Stimulated activated CD8-positive, alpha-beta memory T cell treated with anti-CD3 and anti-CD28 coated beads, Interleukin-12 subunit alpha, Interleukin-12 subunit beta, amount 100 ng/mL, for 4 hours (primary cell): ENCODE measurements around the gene WDPCP.
"Not testable (repeated sequence)": the region's sequence is repeated elsewhere in the genome, so short reads cannot be mapped to it uniquely, and the experiment has no call there.

Experiments
- DNase-seq: peaks from one replicate; pipeline ENCODE4 v3.0.0-alpha.2; 2020; ENCODE audit warnings: low read depth

Gene WDPCP

DNA sequence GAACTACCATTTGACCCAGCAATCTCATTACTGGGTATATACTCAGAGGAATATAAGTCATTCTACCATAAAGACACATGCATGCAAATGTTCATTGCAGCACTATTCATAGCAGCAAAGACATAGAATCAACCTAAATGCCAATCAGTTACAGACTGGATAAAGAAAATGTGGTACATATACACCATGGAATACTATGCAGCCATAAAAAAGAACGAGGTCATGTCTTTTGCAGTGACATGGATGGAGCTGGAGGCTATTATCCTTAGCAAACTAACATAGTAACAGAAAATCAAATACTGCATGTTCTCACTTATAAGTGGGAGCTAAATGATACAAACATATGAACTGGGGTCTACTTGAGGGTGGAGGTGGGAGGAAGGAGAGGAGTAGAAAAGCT lies 230.6 kb downstream of the WDPCP start:
- DNase-seq: not testable (repeated sequence)

DNA sequence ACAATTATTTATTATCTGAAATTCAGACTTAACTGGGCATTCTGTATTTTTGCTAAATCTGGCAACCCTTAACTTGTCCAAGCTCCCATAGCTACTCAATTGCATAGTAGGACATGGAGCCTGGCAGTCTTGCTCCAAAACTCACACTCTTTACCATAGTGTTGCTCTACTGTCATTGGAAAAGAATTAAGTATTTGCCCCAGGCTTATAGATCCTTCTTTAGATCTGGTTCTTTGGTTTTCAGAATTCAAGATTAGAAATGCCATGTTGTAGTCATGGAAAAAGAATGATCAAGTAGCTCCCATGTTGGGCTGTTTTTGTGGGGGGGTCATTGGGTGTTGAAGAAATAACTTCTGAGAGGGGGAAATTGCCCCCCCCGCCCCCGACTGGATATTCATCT lies 240.9 kb downstream of the WDPCP start:
- DNase-seq: no peak

DNA sequence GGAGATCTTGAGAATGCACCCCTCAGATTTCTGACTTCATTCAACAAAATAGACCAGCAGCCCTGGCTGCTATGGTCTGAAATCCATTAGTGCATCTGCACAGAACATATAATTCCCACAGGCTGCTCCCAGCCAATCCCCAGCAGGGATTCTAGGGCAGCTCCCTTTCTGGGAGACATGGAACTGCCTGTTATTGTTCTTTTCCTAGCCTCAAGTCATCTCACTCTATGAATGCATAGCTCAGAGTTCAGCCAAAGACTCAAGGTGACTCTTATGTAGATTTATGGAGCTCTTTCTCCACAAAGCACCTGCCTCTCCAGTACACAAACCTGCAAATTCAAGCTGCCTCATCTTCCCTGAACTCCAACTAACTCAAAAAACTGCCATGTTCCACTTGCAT lies 241.9 kb downstream of the WDPCP start:
- DNase-seq: no peak

DNA sequence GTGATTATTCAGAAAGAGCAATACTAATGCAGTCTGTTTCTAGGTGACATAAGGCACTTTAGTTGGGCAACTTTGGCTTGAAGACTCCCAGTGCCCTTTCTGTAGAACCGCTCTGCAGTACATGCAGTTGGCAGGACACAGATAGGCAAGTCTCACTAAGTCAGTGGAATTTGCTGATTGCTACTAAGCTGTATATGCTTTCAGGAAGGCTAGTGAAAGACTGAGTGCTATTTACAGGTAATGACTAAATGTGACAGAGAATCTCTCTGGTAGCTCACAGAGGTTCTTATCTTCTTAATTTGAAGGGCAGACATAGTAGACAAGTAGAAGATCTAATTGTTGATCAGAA lies 243.0 kb downstream of the WDPCP start:
- DNase-seq: no peak

DNA sequence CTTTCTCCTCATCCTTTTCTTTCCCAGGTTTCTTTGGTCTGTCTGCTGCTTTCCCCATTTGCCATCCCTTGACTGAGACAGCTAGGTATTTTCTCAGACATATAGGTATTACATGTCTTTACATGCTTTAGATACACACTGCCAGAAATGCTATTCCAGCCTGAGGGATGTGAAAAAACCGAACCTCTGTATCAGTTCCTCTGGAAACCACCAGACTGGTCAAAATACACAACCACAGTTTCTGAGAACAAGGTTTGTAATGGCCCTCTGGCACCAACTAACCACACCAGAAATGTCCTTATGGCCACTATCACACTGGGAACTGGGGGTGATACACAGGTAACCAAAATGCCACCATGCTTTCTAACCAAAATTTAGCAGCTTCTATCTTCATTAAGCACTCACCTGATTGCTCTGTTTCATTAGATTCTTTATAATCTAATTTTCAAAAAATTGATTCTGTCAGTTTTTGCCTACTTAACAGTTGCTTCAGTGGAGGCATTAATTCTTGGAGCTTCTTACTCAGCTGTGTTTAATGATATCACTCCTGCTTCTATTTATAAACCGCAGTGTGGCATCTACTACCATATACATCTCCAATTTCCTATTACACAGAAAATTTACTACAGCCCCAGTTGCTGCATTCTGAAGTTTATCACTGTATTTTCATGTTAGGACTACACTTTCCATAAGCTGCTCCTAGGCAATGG lies 243.5 kb downstream of the WDPCP start:
- no peak for DNase-seq

DNA sequence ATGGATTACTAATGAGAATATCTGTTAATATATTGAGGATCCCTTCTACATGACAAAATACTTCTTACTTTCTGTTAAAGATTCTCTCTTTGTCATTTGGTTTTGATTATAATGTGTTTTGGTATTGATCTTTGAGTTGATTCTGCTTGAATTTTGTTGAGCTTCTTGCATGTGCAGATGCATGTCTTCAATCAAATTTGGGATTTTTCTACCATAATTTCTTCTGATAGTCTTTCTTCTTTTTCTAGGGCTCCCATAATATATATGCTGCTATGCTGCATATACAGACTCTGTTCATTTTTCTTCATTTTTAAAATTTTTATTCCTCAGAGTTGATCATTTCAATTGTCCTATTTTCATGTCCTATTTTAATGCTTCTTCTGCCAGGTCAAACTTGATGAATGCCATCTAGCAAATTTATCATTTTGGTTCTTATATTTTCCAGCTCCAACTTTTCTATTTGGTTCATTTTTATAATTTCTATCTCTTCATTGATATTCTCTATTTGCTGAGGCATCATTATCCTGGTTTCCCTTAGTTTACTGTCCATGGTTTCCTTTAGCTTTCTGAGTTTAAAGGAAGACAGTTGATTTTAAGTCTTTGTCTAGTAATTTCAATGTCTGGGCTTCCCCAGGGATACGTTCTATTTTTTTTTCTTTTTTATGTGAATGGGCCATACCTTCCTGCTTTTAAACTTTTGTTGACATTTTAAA lies 244.7 kb downstream of the WDPCP start:
- no peak for DNase-seq

DNA sequence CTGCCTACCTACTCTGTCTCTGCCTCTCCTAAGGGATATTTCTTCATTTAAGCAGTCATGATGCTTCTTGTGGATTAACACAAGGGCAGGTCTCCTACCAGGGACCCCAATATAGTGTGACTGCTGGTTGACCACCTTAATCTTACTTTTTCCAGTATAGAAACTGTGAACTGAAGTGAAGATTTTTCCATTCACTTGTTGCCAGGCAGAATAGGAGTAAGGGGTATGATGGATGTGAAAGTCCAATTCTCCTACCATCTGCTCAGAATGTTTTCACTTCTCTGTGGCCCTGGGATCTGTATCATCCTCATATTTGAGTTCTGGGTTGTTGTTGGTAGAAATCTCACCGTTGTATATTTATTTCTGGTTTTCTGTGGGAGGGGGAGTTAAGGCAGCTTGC lies 247.8 kb downstream of the WDPCP start:
- DNase-seq: no peak

DNA sequence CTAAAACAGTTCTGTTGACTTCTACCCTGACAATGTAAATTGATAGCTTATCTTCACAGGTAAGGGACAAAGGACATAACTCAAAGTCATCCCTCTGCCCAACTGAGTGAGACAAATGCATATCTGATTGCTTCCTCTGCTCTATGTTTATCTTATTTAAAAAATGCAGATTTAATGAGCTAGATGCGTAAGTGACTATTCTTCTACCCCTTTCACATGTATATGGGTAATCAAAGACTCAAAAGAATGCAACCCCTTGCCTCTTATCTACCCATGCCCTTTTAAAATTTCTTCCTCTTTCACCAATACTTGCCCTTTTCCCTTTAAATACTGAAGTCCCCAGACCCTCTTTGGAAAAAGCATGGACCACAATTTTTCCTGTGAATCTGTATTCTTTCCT lies 253.4 kb downstream of the WDPCP start:
- DNase-seq: no peak

DNA sequence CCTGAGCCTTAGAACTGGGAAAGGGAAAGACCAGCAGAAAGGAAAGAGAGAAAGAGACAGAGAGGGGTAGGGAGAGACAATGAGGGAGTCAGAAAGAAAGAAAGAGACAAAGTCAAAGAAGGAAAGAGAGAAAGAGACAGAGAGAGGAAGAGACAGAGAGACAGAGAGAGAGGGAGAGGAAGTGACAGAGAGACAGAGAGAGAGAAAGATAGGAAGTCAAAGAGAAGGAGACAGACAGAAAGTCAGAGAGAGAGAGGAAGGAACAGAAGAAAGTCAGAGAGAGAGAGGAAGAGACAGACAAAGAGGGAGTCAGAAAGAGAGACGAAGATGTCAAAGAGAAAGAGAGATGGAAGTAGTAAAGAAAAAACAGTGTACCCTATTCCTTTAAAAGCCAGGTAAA lies 261.8 kb downstream of the WDPCP start:
- no peak for DNase-seq

DNA sequence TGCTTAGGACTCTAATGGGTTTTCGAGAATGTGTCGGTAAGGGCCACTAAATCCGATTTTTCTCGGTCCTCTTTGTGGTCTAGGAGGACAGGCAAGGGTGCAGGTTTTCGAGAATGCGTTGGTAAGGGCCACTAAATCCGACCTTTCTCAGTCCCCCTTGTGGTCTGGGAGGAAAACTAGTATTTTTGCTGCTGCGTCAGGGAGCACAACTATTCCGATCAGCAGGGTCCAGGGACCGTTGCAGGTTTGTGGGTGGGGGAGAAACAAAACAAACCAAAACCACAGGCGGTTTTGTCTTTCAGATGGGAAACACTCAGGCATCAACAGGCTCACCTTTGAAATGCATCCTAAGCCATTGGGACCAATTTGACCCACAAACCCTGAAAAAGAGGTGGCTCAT lies 264.6 kb downstream of the WDPCP start:
- not testable (repeated sequence) for DNase-seq

DNA sequence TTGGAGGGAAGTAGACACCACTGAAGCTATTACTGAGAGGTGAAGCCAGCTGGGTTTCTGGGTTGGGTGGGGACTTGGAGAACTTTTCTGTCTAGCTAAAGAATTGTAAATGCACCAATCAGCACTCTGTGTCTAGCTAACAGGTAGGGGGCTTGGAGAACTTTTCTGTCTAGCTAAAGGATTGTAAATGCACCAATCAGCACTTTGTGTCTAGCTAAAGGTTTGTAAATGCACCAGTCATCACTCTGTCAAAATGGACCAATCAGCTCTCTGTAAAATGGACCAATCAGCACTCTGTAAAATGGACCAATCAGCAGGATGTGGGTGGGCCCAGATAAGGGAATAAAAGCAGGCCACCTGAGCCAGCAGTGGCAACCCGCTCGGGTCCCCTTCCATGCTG lies 266.3 kb downstream of the WDPCP start:
- DNase-seq: not testable (repeated sequence)

DNA sequence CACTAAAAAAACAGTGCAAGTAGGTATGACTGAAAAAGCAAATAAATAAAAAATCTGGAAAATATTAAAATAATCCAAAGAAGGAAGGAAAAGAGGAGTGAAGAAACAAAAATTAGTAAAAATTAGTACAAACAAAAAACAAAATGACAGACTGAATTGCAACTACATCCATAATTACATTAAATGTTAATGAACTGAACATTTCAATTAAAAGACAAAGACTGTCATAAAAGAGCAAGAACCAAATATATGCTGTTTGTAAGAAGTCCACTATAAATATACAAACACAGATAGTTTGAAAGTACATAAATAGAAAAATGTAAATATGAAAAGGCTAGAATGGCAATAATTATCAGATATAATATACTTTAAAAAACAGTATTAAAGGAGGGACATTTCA lies 267.6 kb downstream of the WDPCP start:
- no peak for DNase-seq

DNA sequence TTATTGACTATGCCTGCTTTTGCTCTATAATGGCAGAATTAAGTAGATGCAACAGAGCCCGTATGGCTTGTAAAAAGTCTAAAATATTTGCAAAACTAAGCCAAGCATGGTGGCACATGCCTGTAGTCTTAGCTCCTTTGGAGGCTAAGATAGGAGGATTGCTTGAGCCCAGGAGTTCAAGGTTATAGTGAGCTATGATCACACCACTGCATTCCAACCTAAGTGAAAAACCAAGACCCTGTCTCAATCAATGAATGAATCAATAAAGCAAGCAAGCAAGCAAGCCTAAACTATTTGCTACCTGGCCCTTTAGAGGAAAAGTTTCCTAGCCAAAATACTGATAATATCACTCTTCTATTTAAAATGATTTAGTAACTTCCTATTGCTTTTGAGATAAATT lies 277.7 kb downstream of the WDPCP start:
- no peak for DNase-seq

DNA sequence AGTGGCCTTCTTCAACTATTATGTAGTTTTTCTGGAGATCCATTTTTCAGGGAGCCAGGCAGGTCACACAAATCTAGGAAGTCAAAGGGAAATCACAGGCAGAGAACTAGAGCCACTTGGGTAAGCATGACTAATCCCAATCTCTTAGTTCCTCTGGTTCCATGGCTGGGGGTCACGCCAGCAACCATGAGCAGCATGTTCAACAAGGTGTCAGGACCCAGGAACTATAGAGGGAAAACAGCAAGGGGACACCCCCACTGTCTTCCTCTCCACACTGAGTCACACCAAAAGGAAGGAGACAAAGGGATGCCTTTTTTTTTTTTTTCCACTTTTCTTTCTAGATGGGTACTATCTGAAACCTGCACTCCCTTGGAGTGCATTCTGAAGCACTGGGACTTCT lies 286.8 kb downstream of the WDPCP start:
- no peak for DNase-seq

DNA sequence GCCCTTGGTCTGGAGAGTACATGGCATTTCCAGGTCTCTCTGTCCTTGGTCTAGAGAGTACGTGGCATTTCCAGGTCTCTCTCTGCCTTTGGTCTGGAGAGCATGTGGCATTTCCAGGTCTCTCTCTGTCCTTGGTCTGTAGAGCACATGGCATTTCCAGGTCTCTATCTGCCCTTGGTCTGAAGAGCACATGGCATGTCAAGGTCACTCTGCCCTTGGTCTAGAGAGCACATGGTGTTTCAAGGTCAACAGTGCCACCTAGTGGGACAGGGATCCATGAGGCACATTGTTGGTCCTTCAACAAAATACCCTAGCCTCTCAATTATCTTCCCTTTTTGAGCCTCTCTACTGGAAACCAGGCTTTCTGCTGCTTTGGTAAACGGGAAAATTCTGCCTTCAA lies 287.4 kb downstream of the WDPCP start:
- no peak for DNase-seq

DNA sequence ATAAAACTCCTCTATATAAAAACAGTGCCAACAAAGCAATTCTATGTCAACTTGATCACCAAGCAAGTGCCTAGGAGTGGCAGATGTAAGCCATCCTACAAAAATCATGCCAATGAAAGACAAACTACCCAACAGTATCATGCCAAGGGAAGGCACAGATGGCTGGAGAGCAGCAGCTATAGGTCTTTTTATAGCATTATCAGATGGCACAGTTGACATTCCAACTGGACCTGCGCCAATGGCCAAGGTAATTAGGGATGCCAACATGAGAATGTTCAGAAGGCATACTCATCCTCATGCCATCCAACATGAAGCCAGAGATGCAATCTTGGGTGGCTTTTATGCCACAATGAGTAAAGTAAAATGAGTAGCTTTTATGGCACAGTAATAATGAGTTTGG lies 300.3 kb downstream of the WDPCP start:
- DNase-seq: no peak

DNA sequence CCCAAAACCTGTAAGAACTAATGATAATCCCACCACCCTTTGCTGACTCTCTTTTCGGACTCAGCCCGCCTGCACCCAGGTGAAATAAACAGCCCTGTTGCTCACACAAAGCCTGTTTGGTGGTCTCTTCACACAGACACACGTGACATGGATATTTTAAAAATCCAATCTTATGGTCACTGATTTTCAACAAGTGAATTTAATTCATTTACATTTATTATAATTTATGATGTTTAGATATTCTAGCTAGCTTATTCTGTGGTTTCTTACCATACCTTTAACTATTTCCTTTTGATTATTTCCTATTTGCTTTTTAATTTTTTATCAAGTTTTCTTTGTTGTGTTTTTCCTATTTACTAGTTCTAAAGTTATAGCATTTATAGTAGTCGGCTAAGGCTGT lies 301.8 kb downstream of the WDPCP start:
- not testable (repeated sequence) for DNase-seq

DNA sequence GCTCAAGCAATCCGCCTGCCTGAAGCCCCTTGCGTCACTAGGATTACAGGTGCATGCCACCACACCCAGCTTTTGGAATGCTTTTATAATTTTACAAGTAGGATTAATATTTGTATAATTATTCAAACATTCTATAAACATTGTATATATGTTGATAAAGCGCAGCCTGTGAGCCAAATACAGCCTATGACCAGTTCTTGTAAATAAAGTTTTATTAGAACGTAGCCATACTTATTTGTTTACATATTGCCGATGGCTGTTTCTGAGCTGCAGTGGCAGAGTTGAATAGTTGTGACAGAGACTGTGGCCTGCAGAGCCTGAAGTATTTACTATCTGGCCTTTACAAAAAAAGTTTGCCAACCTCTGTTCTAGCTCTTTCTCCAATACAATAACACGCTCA lies 305.0 kb downstream of the WDPCP start:
- DNase-seq: no peak

DNA sequence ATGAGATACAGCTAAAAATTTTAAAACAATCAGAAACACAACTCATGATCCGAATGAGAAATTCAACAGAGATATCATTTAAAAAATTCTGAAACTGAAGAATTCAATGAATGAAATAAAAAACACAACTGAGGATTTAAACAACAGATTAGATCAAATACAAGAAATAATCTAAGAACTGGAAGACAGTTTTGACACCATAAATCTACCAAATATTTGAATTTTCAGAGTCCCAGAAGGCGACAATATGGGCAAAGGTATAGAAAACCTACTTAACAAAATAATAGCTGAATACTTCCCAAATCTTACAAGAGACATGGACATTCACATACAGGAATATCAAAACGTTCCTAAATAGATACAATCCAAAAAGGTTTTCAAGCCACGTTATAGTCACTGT lies 315.7 kb downstream of the WDPCP start:
- no peak for DNase-seq

DNA sequence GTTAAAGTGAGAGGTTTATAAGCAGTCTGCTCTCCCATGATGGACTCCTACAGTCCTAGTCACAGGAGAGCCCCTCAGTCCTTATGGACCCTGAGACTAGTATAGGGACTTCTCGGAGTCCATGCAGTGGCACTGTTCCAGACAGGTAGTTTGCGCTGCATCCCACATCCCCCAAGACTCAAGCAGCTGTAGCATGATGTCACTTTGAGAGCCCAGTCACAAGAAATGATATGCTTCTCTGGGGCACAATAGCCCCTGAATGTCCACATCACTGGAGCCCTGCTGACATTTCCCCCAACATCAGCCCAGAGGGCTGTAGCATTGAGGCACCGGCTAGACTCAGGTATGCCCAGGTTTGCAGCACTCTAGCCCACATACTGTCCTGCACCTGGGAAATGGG lies 317.6 kb downstream of the WDPCP start:
- no peak for DNase-seq

DNA sequence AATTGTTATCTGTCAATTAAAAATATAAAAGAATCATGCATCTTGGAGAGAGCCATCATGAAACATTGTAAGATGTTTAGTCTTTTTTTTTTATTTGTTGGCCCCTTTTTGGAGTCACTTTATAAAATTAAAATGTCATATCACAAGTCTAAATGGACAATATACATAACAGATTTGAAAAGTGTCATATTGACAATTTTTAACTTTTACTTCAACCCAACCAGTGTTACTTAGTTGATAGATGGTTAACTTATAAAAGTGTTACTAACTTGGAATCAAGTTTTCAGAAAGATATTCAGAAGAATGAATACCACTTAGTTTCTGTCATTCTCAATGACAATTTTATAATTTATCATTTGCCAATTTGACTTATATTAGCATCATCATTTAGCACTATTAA lies 319.3 kb downstream of the WDPCP start:
- no peak for DNase-seq

DNA sequence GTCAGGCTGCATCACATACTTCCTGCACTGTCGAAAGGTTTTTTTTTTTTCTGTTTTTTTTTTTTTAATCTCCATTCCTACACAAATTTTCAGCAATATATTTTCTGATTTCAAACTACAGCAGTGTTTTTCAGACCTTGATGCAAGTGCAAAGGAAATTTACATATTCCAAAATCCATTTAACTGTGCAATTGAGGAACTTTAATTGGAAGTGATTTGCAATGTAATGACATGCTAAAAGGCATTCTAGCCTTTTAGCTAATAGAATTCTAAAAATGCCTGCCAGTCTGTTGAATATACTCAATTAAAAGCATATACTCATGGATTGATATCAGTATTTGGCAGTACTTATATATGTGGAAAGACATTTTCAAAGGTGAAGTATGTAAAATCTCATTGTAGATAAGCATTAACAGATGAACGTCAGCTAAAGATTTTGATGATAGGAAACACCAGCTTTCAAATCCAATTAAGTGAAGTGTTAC lies 327.1 kb downstream of the WDPCP start:
- no peak for DNase-seq

DNA sequence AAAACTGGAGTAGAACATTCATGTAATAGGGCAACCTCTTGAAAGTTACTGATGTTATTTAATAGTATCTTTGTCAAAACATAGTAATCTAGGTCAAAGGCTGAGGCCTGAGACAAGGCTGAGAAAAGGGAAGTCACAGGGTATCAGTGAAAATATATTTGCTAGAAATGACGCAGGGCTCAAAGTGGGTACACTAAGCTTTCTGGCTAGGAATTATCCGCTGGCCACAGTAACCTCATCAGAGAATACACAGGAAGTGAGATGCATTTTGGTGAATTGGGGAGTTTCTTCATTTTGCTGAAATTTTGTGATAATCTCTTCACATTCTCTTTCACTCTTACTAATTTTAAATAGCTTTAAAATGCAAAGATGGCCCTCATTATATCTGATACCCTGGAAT lies 330.8 kb downstream of the WDPCP start:
- DNase-seq: no peak

DNA sequence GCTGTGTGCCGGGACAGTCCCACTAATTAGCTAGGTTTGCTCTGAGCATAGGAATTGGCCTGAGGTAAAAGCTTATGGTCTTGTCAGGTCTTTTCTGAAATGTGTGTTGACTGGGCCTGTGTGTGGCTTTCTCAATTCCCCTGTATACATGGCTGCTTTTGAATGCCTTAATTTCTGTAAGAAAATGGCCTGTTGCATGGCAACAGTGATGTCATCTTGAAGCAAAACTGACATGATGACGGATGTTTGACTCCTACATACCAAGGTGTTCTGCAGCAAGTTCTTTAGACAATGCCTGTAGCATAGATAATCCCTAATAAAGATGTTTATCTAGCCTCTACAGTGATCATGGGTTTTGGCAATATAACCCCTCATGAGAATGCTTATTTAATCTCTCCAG lies 339.1 kb downstream of the WDPCP start:
- DNase-seq: no peak
